Jurkat, Clone E6-1 (cell line): ENCODE results near the gene ZNF169.
"Not testable (repeated sequence)": the region's sequence is repeated elsewhere in the genome, so short reads cannot be mapped to it uniquely, and the experiment has no call there.

Experiments used
- DNase-seq: peaks from one replicate; pipeline ENCODE4 v3.0.0-alpha.2; 2011; ENCODE audit warnings: low read depth, low spot score
- H3K4me3 ChIP-seq: 2 replicates; pipeline ENCODE4 v1.5.1; 2011; ENCODE audit warnings: mild to moderate bottlenecking, low read length, control low read depth, moderate library complexity

ZNF169 gene

GRCh38 chr9:94280409-94280989, 21.4 kb downstream of the ZNF169 start:
- H3K4me3 ChIP-seq = no peak overlapping the region
- DNase-seq = no peak

DNA sequence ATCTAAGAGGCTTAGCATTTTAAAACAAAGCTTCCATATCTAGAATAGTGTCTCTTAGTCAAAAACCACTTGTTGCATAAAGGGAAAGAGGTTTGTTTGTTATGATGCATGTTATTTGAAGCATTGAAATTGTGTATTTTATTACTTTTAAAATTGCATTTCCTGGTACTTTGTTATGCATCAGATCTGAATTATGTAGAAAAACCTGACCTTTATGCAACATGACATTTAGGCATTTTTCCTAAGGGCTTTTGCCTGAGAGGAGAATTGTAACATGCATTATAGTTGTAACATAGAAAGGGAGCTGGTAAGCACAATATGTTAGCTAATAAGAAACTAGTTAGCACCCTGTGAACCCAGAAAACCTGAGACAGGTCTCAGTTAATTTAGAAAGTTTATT, 22.0 kb downstream of the ZNF169 start:
- H3K4me3 ChIP-seq = no peak overlapping the region
- DNase-seq = no peak

- no peak overlapping the region for H3K4me3 ChIP-seq
- no peak for DNase-seq
These were observed 27.0 kb downstream of the ZNF169 start for GRCh38 chr9:94286116-94286515.

- no peak for DNase-seq
- no peak overlapping the region for H3K4me3 ChIP-seq
These were observed 28.9 kb downstream of the ZNF169 start for GRCh38 chr9:94287877-94288513.

GRCh38 chr9:94289691-94290090, 30.6 kb downstream of the ZNF169 start:
- no peak overlapping the region for H3K4me3 ChIP-seq
- DNase-seq = no peak

GRCh38 chr9:94298949-94299599, 40.0 kb downstream of the ZNF169 start:
- no peak for DNase-seq

DNA sequence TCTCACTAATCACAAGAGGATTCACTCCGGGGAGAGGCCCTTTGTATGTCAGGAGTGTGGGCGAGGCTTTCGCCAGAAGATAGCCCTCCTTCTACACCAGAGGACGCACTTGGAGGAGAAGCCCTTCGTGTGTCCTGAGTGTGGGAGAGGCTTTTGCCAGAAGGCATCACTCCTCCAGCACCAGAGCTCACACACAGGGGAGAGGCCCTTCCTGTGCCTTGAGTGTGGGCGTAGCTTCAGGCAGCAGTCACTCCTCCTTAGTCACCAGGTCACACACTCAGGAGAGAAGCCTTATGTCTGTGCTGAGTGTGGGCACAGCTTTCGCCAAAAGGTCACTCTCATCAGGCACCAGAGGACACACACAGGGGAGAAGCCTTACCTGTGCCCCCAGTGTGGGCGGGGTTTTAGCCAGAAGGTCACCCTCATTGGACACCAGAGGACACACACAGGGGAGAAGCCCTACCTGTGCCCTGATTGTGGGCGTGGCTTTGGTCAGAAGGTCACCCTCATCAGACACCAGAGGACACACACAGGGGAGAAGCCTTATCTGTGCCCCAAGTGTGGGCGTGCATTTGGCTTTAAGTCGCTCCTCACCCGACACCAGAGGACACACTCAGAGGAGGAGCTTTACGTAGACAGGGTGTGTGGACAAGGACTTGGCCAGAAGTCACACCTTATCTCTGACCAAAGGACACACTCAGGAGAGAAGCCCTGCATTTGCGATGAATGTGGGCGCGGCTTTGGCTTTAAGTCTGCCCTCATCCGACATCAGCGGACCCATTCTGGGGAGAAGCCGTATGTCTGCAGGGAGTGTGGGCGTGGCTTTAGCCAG, 41.6 kb downstream of the ZNF169 start:
- no peak for DNase-seq
- H3K4me3 ChIP-seq = no peak overlapping the region

More at GRCh38 chr9:94298949-94299599, 40.0 kb downstream of the ZNF169 start:
- no peak overlapping the region for H3K4me3 ChIP-seq

DNA sequence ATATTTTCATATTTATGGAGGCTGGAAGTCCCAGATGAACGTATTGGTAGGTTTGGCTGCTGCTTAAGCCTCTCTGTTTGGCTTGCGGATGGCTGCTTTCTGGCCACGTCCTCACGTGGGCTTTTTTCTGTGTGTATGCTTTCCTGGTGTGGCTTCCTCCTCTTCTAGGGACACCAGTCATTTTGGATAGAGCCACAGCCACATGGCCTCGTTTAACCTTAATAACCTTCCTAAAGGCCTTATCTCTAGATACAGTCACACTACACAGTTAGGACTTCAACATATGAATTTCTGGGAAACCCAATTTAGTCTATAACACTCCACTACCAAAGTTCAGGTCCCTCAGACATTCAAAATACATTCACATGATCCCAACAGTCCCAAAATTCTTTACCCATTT, 42.5 kb downstream of the ZNF169 start:
- no peak for DNase-seq
- no peak overlapping the region for H3K4me3 ChIP-seq

GRCh38 chr9:94302426-94302825, 43.3 kb downstream of the ZNF169 start:
- no peak overlapping the region for H3K4me3 ChIP-seq
- no peak for DNase-seq

DNA sequence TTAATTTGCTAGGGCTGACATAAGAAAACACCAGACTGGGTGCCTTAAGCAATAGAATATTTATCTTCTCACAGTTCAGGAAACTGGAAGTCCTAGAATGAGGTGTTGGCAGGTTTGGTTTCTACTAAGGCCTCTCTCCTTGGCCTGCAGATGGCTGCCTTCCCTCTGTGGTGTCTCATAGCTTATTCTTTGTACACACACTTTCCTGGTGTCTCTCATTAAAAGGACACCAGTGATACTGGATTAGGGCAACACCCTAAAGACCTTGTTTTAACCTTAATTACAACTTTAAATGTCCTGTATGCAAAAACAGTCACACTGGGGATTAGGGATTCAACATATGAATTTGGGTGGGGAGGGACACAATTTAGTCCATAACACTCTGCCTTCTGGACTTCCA, 44.2 kb downstream of the ZNF169 start:
- H3K4me3 ChIP-seq = no peak overlapping the region
- no peak for DNase-seq

DNA sequence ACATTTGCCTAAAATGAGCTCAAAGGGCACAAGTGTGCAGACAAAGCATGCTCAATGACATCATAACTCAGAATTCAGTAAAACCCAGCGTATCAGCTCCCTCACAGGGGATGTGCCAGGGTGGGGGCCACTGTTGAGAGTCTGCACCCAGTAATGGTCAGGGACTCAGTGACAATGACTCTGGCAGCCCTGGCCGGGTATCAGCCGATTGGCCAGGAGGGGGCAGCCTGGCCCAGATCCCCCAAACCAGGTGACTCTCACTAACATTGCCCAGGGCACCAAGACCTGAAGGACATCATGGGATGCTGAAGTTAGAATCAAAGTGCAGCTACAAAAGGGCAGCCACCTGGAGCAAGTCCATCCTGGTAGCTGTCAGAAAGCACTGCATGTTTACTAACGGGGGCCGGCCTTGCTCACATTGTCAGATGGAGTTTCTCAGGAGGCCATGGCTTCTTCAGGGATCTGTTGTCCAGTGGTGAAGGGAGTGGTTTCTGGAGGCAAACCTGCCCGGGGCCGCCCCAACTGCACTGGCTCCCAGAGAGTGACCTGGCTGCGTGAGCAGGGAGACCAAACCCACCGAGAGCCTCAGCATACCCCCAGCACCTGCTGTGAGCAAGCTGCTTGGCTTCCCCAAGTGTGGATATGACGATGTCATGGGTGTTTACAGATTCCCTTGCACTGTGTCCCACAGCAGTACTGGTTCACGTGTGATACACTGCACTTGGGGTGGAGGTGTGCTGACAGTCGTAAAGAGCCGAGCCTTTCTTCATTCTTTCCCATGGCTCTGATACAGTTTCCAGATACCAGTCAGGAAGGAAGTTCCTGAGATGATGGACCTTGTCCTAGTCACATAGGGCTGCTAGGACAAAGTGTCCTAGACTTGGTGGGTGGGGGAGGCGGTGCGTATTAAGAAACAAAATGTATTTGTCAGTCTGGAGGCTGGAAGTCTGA, 56.2 kb downstream of the ZNF169 start:
- not testable (repeated sequence) for H3K4me3 ChIP-seq, DNase-seq

GRCh38 chr9:94316236-94316635, 57.1 kb downstream of the ZNF169 start:
- H3K4me3 ChIP-seq, DNase-seq: not testable (repeated sequence)

- DNase-seq, H3K4me3 ChIP-seq: not testable (repeated sequence)
These were observed 59.0 kb downstream of the ZNF169 start for GRCh38 chr9:94317949-94318657.

- DNase-seq, H3K4me3 ChIP-seq: not testable (repeated sequence)
These were observed 63.3 kb downstream of the ZNF169 start for GRCh38 chr9:94322342-94322940.

DNA sequence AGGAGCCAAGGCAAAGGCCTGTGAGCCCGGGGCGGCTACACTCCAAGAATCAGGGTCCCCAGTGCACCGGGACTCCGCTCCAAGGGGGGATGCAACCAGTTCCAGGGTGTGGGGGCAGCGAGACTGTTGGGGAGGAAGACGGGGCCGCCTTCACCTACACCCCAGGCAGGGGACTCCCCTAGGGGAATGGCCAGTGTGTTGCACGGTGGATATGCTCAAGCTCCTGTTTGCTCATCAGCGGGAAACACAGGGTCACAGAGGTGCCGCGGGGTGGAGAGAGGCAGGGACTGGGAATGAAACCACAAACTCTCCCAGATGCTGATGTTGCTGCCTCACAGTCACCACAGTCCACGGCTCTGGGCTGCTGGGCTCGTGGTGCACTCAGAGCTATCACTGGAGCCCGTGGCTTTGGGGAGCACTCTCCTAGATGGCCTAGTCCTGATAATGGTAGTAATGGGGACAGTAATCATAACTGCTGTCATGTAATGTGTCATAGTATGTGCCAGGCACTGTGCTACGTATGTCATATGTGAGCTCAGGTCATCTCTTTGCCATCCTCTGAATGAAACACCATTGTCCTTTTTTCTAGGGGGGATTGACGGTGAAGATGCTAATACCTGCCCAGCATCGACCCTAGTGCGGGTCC, 64.2 kb downstream of the ZNF169 start:
- not testable (repeated sequence) for DNase-seq, H3K4me3 ChIP-seq

DNA sequence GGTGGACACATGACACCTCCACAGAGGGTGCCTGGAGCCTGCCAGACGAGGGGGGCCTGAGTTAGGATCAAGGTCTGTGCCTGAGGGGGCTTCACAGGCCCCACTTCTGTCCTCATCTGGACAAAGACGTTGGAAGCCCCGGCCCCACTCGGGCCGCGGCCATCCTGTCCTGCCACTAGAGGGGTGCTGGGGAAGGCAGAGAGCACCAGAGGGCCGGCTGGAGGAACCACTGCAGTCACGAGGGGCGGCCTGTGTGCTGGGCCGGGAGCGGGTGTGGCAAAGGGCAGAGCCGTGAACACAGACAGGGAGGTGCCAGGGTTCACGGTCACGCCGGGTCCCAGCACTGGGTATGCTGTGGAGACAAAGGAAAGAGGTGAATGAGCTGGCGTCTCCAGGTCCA, 66.5 kb downstream of the ZNF169 start:
- not testable (repeated sequence) for DNase-seq, H3K4me3 ChIP-seq

- not testable (repeated sequence) for H3K4me3 ChIP-seq
These were observed 69.4 kb downstream of the ZNF169 start, which contains the start of gene NUTM2F for GRCh38 chr9:94328544-94328943. Gene NUTM2F (minus strand): TSS chr9:94328644. CDS start chr9:94328623, 21 bp downstream.

More at GRCh38 chr9:94328544-94328943, 69.4 kb downstream of the ZNF169 start, which contains the start of gene NUTM2F:
- DNase-seq = not testable (repeated sequence)
